GM11168 (cell line): ENCODE data around the gene NDOR1.

Source experiments
- in situ Hi-C: fragments of 300-500 bp; cut with MboI; formaldehyde crosslinking; loops from one replicate; pipeline ENCODE4 v1.12.0; 2022; ENCODE audit warnings: low sequenced_read_pairs; ENCODE audit not compliant: unreplicated experiment

Gene NDOR1

GRCh38 chr9:137180491-137180890 lies 25.0 kb upstream of the NDOR1 start:
- in situ Hi-C loops: no loop called here

GRCh38 chr9:137181680-137182079 lies 23.8 kb upstream of the NDOR1 start:
- in situ Hi-C loops: no loop called here

GRCh38 chr9:137182836-137183235 lies 22.7 kb upstream of the NDOR1 start:
- in situ Hi-C loops: no loop called here

- in situ Hi-C loops: no loop called here
These were observed 21.4 kb upstream of the NDOR1 start for GRCh38 chr9:137183980-137184595.

- in situ Hi-C loops: no loop called here
These were observed 20.4 kb upstream of the NDOR1 start for GRCh38 chr9:137184881-137185660.

GRCh38 chr9:137185921-137186320 lies 19.6 kb upstream of the NDOR1 start:
- in situ Hi-C loops: no loop called here

- in situ Hi-C loops: no loop called here
These were observed 19.1 kb upstream of the NDOR1 start for GRCh38 chr9:137186385-137186784.

GRCh38 chr9:137187386-137187785 lies 18.1 kb upstream of the NDOR1 start:
- in situ Hi-C loops: no loop called here

- in situ Hi-C loops: no loop called here
These were observed 17.4 kb upstream of the NDOR1 start for GRCh38 chr9:137188086-137188489.

GRCh38 chr9:137188490-137189296 lies 16.8 kb upstream of the NDOR1 start, which contains the start of the genes ANAPC2 and SSNA1:
ANAPC2 (minus strand) TSS chr9:137188560; CDS start chr9:137188532, 28 bp downstream.
SSNA1 (plus strand) TSS chr9:137188676; CDS start chr9:137188727, 51 bp downstream.
- in situ Hi-C loops: no loop called here

GRCh38 chr9:137189297-137190295 lies 15.9 kb upstream of the NDOR1 start:
- in situ Hi-C loops: no loop called here

- in situ Hi-C loops: no loop called here
These were observed 15.1 kb upstream of the NDOR1 start for GRCh38 chr9:137190315-137190856.

- in situ Hi-C loops: no loop called here
These were observed 14.3 kb upstream of the NDOR1 start for GRCh38 chr9:137191245-137191644.

- in situ Hi-C loops: no loop called here
These were observed 13.6 kb upstream of the NDOR1 start for GRCh38 chr9:137191691-137192447.

GRCh38 chr9:137192448-137192780 lies 13.1 kb upstream of the NDOR1 start:
- in situ Hi-C loops: no loop called here

- in situ Hi-C loops: no loop called here
These were observed 12.6 kb upstream of the NDOR1 start for GRCh38 chr9:137192859-137193258.

GRCh38 chr9:137193771-137194170 lies 11.7 kb upstream of the NDOR1 start:
- in situ Hi-C loops: no loop called here

- in situ Hi-C loops: no loop called here
These were observed 11.1 kb upstream of the NDOR1 start for GRCh38 chr9:137194388-137194787.

GRCh38 chr9:137194909-137195308 lies 10.6 kb upstream of the NDOR1 start:
- in situ Hi-C loops: no loop called here
